ENCODE data around the gene KLC4. TPM values are rescaled to one million over a fixed set of nuclear protein-coding genes. Genes with fewer than 3 reads are reported as not detected.

KLC4 gene
- total RNA-seq, 2 experiments from 2014 or later, result 10.6 to 11.5 TPM

DNA sequence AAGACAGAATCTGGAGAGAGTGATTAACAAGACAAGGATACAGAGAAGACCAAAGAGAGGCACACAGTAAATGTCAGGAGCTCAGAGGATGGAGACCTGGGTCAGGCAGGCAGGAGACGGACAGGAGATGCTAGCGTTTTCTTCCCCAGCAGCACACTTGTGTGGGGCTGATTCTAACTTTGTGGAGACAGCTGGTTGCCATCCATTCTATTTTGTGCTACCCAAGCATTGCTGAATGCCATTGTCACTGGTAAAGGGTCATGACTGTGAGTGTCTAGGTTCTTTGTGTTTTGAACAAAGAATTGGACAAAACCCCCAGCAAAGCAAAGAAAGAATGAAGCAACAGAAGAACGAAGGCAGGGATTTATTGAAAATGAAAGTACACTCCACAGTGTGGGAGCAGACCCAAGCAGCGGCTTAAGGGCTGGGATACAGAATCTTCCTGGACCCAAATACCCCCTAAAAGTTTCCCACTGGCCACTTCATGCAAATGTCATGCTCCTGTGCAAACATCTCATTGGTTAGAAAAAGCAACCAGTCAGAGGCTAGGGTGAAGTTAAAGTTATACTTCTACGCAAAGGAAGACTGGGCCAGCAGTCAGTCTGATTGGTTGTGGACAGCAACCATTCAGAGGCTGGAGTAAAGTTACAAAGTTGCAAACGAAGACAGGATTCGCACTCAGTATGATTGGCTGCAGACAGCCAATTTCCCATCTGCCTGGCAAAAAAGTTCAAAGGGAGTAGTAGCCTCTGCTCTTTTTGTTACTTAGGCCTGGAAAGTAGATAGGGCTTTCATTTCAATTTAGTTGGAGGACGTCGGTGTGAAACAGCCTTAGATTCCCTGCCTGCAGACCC, 34.2 kb downstream of the KLC4 start:
- Mint-ChIP-seq H3K27me3 (no peaks in the 10 kb centered on the region), H3K4me1 (ENCODE audit: low read depth) (peaks cover 2% of the 10 kb centered on the region), H3K27ac (no peak overlapping the region), H3K4me3 (no peak overlapping the region), H3K36me3 (ENCODE audit: low read depth) (no peaks in the 10 kb centered on the region), H3K9me3 (no peaks in the 10 kb centered on the region)
- no peak for TF ChIP-seq CTCF (IDR thresholded peaks at IDR 0.05)
- no peak for DNase-seq
- ChIA-PET CTCF (interaction anchor here (1.0 kb wide), 1 partner anchor 49 kb away, joined by 3 read pairs; no protein-coding TSS in a partner anchor), POLR2A (no interaction called here)
- intact Hi-C loops (cut with micrococcal nuclease), result no loop called here
- peak; percentile 27 for ATAC-seq

GRCh38 chr6:43095939-43096338, 36.5 kb downstream of the KLC4 start:
- ChIA-PET POLR2A (interaction anchor here (0.7 kb wide), 1 partner anchor 29 kb away, joined by 3 read pairs; no protein-coding TSS in a partner anchor), CTCF (interaction anchor here (3.0 kb wide), 1 partner anchor 48 kb away, joined by 10 read pairs; no protein-coding TSS in a partner anchor)
- no peak for DNase-seq
- Mint-ChIP-seq H3K4me1 (ENCODE audit: low read depth) (peaks cover 2% of the 10 kb centered on the region), H3K27me3 (no peaks in the 10 kb centered on the region), H3K27ac (no peak overlapping the region), H3K4me3 (no peak overlapping the region), H3K36me3 (ENCODE audit: low read depth) (no peaks in the 10 kb centered on the region), H3K9me3 (no peaks in the 10 kb centered on the region)
- intact Hi-C loops (cut with micrococcal nuclease), result no loop called here
- no peak for TF ChIP-seq CTCF (IDR thresholded peaks at IDR 0.05)
- no peak for ATAC-seq

DNA sequence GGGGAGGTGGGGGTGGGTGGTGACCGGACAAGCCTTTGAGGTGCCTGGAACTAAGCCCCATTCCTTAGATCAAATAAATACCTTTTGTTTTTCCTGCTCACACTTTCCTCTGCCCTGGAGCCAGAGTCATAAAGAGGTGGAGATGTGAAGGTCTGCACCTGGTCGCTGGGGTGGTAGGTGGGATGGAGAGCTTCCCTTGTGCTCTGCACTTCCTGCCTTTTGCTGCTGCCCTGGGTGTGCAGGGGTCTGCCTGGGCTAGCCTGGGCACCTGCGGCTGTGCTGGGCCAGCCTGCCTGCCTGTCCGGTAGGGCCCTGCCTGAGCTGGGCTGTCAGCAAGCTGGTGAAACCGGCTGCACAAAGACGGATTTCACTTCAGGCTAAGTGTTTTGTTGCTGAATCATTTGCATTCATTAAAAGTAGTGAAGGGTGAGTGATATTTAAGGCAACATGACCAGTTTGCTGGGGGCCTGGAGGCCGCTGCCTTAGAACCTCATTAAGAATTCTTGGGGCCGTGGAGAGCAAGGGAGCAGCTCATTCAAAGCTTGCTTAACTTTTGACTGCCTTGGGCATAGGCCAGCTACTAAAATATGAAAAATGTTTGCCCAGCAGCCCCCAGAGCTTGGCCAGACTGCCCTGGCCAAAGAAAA, 37.1 kb downstream of the KLC4 start:
- Mint-ChIP-seq H3K4me1 (ENCODE audit: low read depth) (peaks cover 2% of the 10 kb centered on the region), H3K27ac (no peak overlapping the region), H3K9me3 (no peaks in the 10 kb centered on the region), H3K36me3 (ENCODE audit: low read depth) (no peaks in the 10 kb centered on the region), H3K27me3 (no peaks in the 10 kb centered on the region), H3K4me3 (no peak overlapping the region)
- ATAC-seq, result no peak
- POLR2A ChIA-PET, result interaction anchor here (0.7 kb wide), 1 partner anchor 29 kb away, joined by 3 read pairs; no protein-coding TSS in a partner anchor
- no peak for DNase-seq
- TF ChIP-seq CTCF (IDR thresholded peaks at IDR 0.05), result no peak
- intact Hi-C loops (cut with micrococcal nuclease), result no loop called here
- CTCF ChIA-PET, result interaction anchor here (3.0 kb wide), 1 partner anchor 47 kb away, joined by 10 read pairs; no protein-coding TSS in a partner anchor

DNA sequence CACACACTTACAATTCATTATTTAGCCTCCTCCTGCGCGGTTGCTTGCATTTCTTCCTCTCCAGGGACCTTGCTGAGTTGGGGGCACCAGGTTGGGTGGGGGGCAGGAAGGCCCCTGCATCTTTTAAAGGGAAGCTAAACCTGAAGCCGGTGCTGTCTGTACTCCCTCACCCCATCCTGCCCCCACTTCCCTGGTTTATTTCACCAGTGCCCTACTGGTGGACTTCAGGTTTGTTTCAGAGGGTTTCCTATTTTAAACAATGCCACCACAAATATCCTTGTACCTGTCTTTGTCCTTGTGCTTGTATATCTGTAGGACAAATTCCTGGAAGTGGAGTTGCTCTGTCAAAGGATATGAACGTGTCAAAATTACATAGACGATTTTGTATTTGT, 37.7 kb downstream of the KLC4 start:
- H3K4me3 Mint-ChIP-seq, result no peak overlapping the region
- ATAC-seq (no peak), DNase-seq (no peak)
- CTCF ChIA-PET, result interaction anchor here (0.8 to 3.0 kb wide), 3 partner anchors 13 to 47 kb away, joined by 3 to 10 read pairs (median 4); no protein-coding TSS in a partner anchor
- H3K36me3 Mint-ChIP-seq (ENCODE audit: low read depth), result no peaks in the 10 kb centered on the region
- H3K27ac Mint-ChIP-seq, result no peak overlapping the region
- intact Hi-C loops (cut with micrococcal nuclease), result no loop called here
- no peaks in the 10 kb centered on the region for H3K27me3 Mint-ChIP-seq
- TF ChIP-seq CTCF (IDR thresholded peaks at IDR 0.05), result no peak
- no peaks in the 10 kb centered on the region for H3K9me3 Mint-ChIP-seq
- POLR2A ChIA-PET, result interaction anchor here (1.5 kb wide), 1 partner anchor 58 kb away, joined by 3 read pairs; no protein-coding TSS in a partner anchor
- peaks cover 2% of the 10 kb centered on the region for H3K4me1 Mint-ChIP-seq (ENCODE audit: low read depth)

Data from activated CD8-positive, alpha-beta T cell treated with anti-CD3 and anti-CD28 coated beads for 36 hours (primary cell).